Embryonic facial prominence (tissue), 1 donor: Measurements from ENCODE around the gene C10orf62.
"Not testable (repeated sequence)": the region's sequence is repeated elsewhere in the genome, so short reads cannot be mapped to it uniquely, and the experiment has no call there.

Experiments used
- DNase-seq: peaks from one replicate; pipeline ENCODE4 v3.0.0-alpha.2; 2016; ENCODE audit errors: extremely low spot score

The C10orf62 gene

GRCh38 chr10:97564776-97565175, 24.7 kb upstream of the C10orf62 start:
- no peak for DNase-seq

GRCh38 chr10:97566336-97566996, 23.1 kb upstream of the C10orf62 start:
- no peak for DNase-seq

- DNase-seq, result no peak
Measured at GRCh38 chr10:97567891-97568290, 21.6 kb upstream of the C10orf62 start.

GRCh38 chr10:97570146-97570788, 19.3 kb upstream of the C10orf62 start:
- DNase-seq, result no peak

- no peak for DNase-seq
Measured at GRCh38 chr10:97570789-97571471, 18.6 kb upstream of the C10orf62 start.

GRCh38 chr10:97571622-97572021, 17.9 kb upstream of the C10orf62 start:
- no peak for DNase-seq

- no peak for DNase-seq
Measured at GRCh38 chr10:97572214-97572989, 17.1 kb upstream of the C10orf62 start, which contains the start of gene ANKRD2. ANKRD2 (plus strand) TSS chr10:97572779; CDS start chr10:97572789, 10 bp downstream.

GRCh38 chr10:97573021-97573420, 16.5 kb upstream of the C10orf62 start:
- DNase-seq, result no peak

GRCh38 chr10:97573672-97574071, 15.8 kb upstream of the C10orf62 start:
- DNase-seq, result no peak

- DNase-seq, result no peak
Measured at GRCh38 chr10:97574374-97575126, 15.0 kb upstream of the C10orf62 start.

GRCh38 chr10:97575127-97575668, 14.3 kb upstream of the C10orf62 start:
- DNase-seq, result no peak

- not testable (repeated sequence) for DNase-seq
Measured at GRCh38 chr10:97576487-97576886, 13.0 kb upstream of the C10orf62 start.

- DNase-seq, result no peak
Measured at GRCh38 chr10:97577701-97578100, 11.8 kb upstream of the C10orf62 start.

- no peak for DNase-seq
Measured at GRCh38 chr10:97578171-97578844, 11.2 kb upstream of the C10orf62 start.

- DNase-seq, result no peak
Measured at GRCh38 chr10:97580421-97581367, 8.8 kb upstream of the C10orf62 start.

- DNase-seq, result no peak
Measured at GRCh38 chr10:97582169-97582568, 7.4 kb upstream of the C10orf62 start.

- DNase-seq, result no peak
Measured at GRCh38 chr10:97583476-97583875, 6.0 kb upstream of the C10orf62 start.

GRCh38 chr10:97584060-97584797, 5.3 kb upstream of the C10orf62 start, which contains the start of gene HOGA1:
HOGA1 (plus strand) TSS chr10:97584389; CDS start chr10:97584704, 315 bp downstream.
- DNase-seq, result no peak
